Mesothelial cell of epicardium (in vitro differentiated cells): ENCODE data around the gene POLA1. TPM values are rescaled to one million over a fixed set of nuclear protein-coding genes. Genes with fewer than 3 reads are reported as not detected.

ENCODE experiments used
- DNase-seq, 2 experiments: peaks; one replicate each; pipeline ENCODE4 v3.0.0; 2021; ENCODE audit warnings: low spot score in 2 of 2; ENCODE audit not compliant: unreplicated experiment in 2 of 2
- H3K27ac Mint-ChIP-seq: 2 replicates; pipeline ENCODE4 v1.8.0; 2021; ENCODE audit warnings: mixed read lengths
- H3K27me3 Mint-ChIP-seq: 2 replicates; pipeline ENCODE4 v1.8.0; 2021; ENCODE audit warnings: low read depth, mixed read lengths
- H3K36me3 Mint-ChIP-seq: 2 replicates; pipeline ENCODE4 v1.8.0; 2021; ENCODE audit warnings: mixed read lengths
- H3K4me1 Mint-ChIP-seq: 2 replicates; pipeline ENCODE4 v1.8.0; 2021; ENCODE audit warnings: mixed read lengths
- H3K4me3 Mint-ChIP-seq: 2 replicates; pipeline ENCODE4 v1.8.0; 2021; ENCODE audit warnings: mild to moderate bottlenecking, moderate library complexity, mixed read lengths
- H3K9me3 Mint-ChIP-seq: 2 replicates; pipeline ENCODE4 v1.8.0; 2021; ENCODE audit warnings: mixed read lengths
- total RNA-seq: library from RNA; stranded (reverse); gene quantifications from 3 replicates; pipeline ENCODE4 v1.2.1, GENCODE V29; 2021
- TF ChIP-seq, protein P1 (sequence below): fragments of 200-600 bp; sonication (generic); IDR thresholded peaks from one replicate; pipeline ENCODE4 v1.5.0; 2021; ENCODE audit warnings: antibody characterized with exemption; ENCODE audit not compliant: unreplicated experiment

The POLA1 gene
- total RNA-seq, 1 donor from 2014 or later, result 30.4 TPM

DNA sequence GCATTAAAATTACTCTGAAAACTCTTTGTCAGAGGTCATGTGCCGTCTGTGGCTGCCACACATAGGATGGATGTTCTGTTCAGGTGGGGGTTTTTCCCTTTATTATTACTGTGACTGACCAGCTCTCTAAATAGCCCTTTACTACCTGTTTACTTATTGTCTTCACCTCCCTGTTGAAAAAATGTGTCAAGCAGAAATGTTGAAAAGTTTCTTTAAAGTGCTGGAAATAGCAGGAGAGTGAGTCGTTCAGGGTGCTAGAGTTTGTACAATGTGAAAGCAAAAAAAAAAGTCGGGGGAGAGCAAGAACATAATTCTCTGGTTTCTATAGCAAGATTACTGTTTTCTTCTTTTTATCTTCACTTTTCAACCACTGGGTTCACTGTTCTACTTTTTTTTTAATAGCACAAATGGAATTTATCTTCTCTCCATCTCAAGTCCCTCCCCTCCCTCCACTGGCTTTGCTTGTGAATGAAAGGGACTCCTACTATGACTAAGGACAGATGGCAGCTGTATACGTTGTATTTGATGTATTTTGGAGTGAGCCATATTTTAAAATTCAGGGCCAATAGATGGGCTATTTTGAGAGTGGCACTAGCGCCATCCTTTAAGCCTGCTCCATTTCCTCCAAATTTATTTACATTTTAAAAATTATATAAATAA, 288.7 kb downstream of the POLA1 start:
- DNase-seq, result no peak
- peak overlapping the region; percentile 57 for H3K27ac Mint-ChIP-seq
- TF ChIP-seq, protein P1, sequence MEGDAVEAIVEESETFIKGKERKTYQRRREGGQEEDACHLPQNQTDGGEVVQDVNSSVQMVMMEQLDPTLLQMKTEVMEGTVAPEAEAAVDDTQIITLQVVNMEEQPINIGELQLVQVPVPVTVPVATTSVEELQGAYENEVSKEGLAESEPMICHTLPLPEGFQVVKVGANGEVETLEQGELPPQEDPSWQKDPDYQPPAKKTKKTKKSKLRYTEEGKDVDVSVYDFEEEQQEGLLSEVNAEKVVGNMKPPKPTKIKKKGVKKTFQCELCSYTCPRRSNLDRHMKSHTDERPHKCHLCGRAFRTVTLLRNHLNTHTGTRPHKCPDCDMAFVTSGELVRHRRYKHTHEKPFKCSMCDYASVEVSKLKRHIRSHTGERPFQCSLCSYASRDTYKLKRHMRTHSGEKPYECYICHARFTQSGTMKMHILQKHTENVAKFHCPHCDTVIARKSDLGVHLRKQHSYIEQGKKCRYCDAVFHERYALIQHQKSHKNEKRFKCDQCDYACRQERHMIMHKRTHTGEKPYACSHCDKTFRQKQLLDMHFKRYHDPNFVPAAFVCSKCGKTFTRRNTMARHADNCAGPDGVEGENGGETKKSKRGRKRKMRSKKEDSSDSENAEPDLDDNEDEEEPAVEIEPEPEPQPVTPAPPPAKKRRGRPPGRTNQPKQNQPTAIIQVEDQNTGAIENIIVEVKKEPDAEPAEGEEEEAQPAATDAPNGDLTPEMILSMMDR, result no peak
- no peak overlapping the region for H3K4me3 Mint-ChIP-seq
- H3K4me1 Mint-ChIP-seq, result peaks cover 16% of the 10 kb centered on the region
- no peaks in the 10 kb centered on the region for H3K27me3 Mint-ChIP-seq
- no peaks in the 10 kb centered on the region for H3K9me3 Mint-ChIP-seq
- H3K36me3 Mint-ChIP-seq, result no peaks in the 10 kb centered on the region

DNA sequence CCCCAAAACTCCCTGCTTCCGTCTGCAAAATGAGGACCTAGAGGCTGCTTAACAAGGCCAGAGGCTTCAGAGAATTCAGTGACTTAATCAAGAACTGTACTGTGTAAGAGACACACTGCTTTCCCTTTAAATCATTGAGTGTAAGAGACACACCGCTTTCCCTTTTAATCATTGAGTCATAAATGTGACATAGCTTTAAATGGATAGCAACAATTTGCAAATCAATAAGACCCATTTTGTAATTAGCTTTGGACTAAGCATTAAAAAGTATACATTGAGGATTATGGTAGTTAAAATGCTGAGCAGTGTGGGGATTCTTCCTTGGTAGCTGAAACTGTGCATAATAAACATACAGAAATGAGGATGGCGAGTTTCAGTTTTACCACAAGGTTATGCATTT, 290.2 kb downstream of the POLA1 start:
- H3K4me3 Mint-ChIP-seq, result no peak overlapping the region
- TF ChIP-seq, protein P1, result no peak
- no peak for DNase-seq
- no peak overlapping the region for H3K27ac Mint-ChIP-seq
- peaks cover 4% of the 10 kb centered on the region for H3K36me3 Mint-ChIP-seq
- H3K4me1 Mint-ChIP-seq, result peaks cover 16% of the 10 kb centered on the region
- H3K9me3 Mint-ChIP-seq, result no peaks in the 10 kb centered on the region
- no peaks in the 10 kb centered on the region for H3K27me3 Mint-ChIP-seq

DNA sequence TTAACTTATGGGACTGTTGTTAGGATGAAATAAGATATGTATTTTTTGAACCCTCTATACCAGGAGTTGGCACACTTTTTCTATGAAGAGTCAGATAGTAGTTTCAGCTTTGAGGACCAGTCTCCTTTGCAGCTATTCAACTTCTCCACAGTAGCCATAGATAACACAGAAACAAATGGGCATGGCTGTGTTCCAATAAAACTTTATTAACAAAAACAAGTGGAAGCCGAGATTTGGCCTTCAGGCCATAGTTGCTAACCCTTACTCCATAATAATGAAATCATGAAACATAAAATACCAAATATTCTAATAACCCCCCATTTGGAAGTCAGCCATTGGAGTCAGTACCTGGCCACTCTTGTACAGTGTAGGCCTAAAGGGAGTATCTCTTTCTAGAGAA, 291.4 kb downstream of the POLA1 start:
- H3K9me3 Mint-ChIP-seq, result no peaks in the 10 kb centered on the region
- peaks cover 16% of the 10 kb centered on the region for H3K4me1 Mint-ChIP-seq
- DNase-seq, result no peak
- H3K27ac Mint-ChIP-seq, result no peak overlapping the region
- TF ChIP-seq, protein P1, result no peak
- H3K36me3 Mint-ChIP-seq, result peaks cover 5% of the 10 kb centered on the region
- no peaks in the 10 kb centered on the region for H3K27me3 Mint-ChIP-seq
- H3K4me3 Mint-ChIP-seq, result no peak overlapping the region

DNA sequence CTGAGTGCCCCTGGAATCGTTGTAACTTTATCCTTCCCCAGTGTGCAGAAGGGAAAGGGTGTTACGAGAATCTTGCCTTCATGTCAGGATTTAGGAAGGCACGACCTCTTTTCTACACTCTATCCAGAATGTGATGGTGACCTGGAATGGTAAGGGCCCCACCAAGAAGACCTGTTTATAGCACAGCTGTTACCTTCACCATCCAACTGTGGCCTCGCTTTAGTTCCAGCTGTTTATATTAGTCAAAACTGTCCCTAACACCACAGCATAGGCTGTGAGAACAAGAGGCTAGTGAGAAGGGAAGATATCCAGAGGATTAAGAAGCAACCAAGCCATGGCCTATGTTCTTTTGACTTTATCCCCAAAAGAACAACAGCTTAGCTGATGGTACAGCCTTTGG, 294.0 kb downstream of the POLA1 start:
- H3K36me3 Mint-ChIP-seq, result peaks cover 5% of the 10 kb centered on the region
- TF ChIP-seq, protein P1, result no peak

DNA sequence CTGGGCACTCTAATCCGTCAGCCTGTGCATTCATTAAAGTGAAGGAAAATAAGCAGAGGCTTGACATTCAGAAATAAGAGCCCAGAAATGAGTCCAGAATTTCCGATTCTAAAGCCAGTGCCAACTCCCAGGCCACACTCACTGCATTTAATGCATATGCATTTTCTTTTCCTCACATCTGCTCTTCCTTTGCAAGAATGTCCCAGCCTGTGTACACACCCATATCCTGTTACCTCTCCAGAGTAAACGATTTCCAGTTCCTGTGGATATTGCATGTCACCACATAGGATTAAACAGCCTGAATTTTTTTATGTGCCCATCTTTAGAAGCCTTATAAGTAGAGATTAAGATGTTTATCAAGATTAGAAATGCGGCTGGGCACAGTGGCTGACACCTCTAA, 294.6 kb downstream of the POLA1 start:
- H3K27me3 Mint-ChIP-seq, result no peaks in the 10 kb centered on the region
- H3K27ac Mint-ChIP-seq, result no peak overlapping the region
- no peak for DNase-seq
- H3K36me3 Mint-ChIP-seq, result peaks cover 5% of the 10 kb centered on the region
- no peaks in the 10 kb centered on the region for H3K9me3 Mint-ChIP-seq
- H3K4me1 Mint-ChIP-seq, result peaks cover 3% of the 10 kb centered on the region
- no peak overlapping the region for H3K4me3 Mint-ChIP-seq
- TF ChIP-seq, protein P1, result no peak

More for the DNA sequence above, 294.0 kb downstream of the POLA1 start:
- Mint-ChIP-seq H3K4me3 (no peak overlapping the region), H3K9me3 (no peaks in the 10 kb centered on the region), H3K27me3 (no peaks in the 10 kb centered on the region), H3K27ac (no peak overlapping the region), H3K4me1 (peaks cover 7% of the 10 kb centered on the region)
- no peak for DNase-seq

DNA sequence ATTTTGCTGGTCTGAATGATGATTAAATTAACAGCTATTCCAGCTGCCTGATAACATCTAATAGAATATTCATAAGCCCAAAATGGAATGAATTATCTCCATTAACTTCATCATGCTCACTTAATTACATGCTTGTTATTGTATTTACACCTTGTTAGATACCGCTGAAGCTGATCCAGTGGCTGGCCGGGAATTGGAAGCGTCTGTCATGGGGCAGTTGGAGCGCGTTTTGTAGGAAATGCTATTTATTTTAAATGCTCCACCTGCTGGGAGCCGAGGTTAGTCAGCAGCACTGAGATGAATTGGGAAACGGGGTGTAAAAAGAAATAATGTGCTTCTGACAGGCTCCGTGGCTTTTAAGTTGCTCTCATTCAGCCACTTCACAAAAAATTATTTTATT, 296.8 kb downstream of the POLA1 start:
- Mint-ChIP-seq H3K9me3 (no peaks in the 10 kb centered on the region), H3K4me3 (no peak overlapping the region), H3K27ac (no peak overlapping the region), H3K27me3 (peaks cover 3% of the 10 kb centered on the region), H3K36me3 (peaks cover 5% of the 10 kb centered on the region), H3K4me1 (no peaks in the 10 kb centered on the region)
- DNase-seq, result no peak
- TF ChIP-seq, protein P1, result no peak
